OCI-LY3 (cell line): ENCODE results near the gene CNTNAP2.

Experiments used
- CTCF ChIP-seq: fragments of 200-600, 300-600 bp; sonication (generic); IDR thresholded peaks from 2 replicates; pipeline ENCODE4 v1.5.1; 2014; ENCODE audit warnings: antibody characterized with exemption, low read length, low read depth
- EZH2phosphoT487 ChIP-seq: fragments of 200-600 bp; shearing (Covaris generic); IDR thresholded peaks from 2 replicates; pipeline ENCODE4 v1.6.1; 2018; ENCODE audit warnings: antibody characterized with exemption, mixed run types, low read depth

GRCh38 chr7:146661929-146662328 lies 545.3 kb downstream of the CNTNAP2 start:
- TF ChIP-seq CTCF: no peak
- no peak for TF ChIP-seq EZH2phosphoT487
